A549 (cell line): ENCODE data around the gene PGGT1B.

Source experiments
- BHLHE40 ChIP-seq: IDR thresholded peaks from 2 replicates; pipeline ENCODE4 v1.6.1; 2012; ENCODE audit warnings: low read depth, low read length, inconsistent platforms
- CBX2 ChIP-seq: fragments of 200-600 bp; sonication (generic); IDR thresholded peaks from 2 replicates; pipeline ENCODE4 v1.6.1; 2016; ENCODE audit warnings: low read depth, mild to moderate bottlenecking, borderline replicate concordance
- CTCF ChIP-seq: fragments of >200 bp; sonication (Bioruptor Twin); formaldehyde crosslinking; IDR thresholded peaks from 3 replicates; pipeline ENCODE4 v1.5.1; 2016
- FOSL2 ChIP-seq, 2 experiments: fragments of 450-650 bp in 1 of 2; fragments of >200 bp in 1 of 2; sonication (Bioruptor Twin) in 1 of 2; formaldehyde crosslinking; IDR thresholded peaks; 2 replicates each; pipeline versions ENCODE4 v1.5.0 to v1.6.1; 2016 to 2020; ENCODE audit warnings: mild to moderate bottlenecking in 1 of 2, moderate library complexity in 1 of 2
- POLR2A ChIP-seq: IDR thresholded peaks from 2 replicates; pipeline ENCODE4 v1.6.1; 2012; ENCODE audit warnings: mild to moderate bottlenecking, low read length
- RAD21 ChIP-seq, 2 experiments: fragments of >200 bp in 1 of 2; sonication (Bioruptor Twin) in 1 of 2; formaldehyde crosslinking in 1 of 2; IDR thresholded peaks in 1 of 2; conservative IDR thresholded peaks in 1 of 2; 2 replicates in 1 of 2; 3 replicates in 1 of 2; pipeline ENCODE4 v1.6.1; 2012 to 2018; ENCODE audit warnings: inconsistent platforms in 1 of 2
- TF ChIP-seq, protein P1 (sequence below): IDR thresholded peaks from 2 replicates; pipeline ENCODE4 v1.6.1; 2012

DNA sequence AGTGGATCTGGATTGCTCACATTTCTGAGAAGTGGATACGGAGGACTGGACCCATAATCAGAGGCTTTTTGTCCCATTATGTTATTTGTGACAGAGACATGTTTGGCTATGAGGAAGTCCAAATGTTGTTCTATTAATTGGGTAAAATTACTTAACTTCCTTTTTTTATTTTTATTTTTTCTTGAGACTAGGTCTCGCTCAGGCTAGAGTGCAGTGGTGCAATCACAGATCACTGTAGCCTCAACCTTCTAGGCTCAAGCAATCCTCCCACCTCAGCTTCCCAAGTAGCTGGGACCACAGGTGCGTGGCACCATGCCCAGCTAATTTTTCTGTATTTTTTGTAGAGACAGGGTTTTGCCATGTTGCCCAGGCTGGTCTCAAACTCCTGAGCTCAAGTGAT, 11.9 kb upstream of the PGGT1B start:
- TF ChIP-seq BHLHE40 (no peak), CBX2 (no peak), RAD21 (conservative IDR thresholded peaks at IDR 0.05 in 1 of 2, IDR thresholded peaks at IDR 0.05 in 1 of 2) (no peak), CTCF (no peak), POLR2A (no peak), FOSL2 (IDR thresholded peaks at IDR 0.05) (no peak), FOSL2 (CRISPR knock-in tag; IDR thresholded peaks at IDR 0.05) (no peak)
- TF ChIP-seq, protein P1, sequence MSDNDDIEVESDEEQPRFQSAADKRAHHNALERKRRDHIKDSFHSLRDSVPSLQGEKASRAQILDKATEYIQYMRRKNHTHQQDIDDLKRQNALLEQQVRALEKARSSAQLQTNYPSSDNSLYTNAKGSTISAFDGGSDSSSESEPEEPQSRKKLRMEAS, result no peak
